CD4-positive, alpha-beta T cell (primary cell): ENCODE data around the gene TOX3. TPM values are rescaled to one million over a fixed set of nuclear protein-coding genes. Genes with fewer than 3 reads are reported as not detected.

Experiments used
- ATAC-seq: fragments of 200-7000 bp; cut with Tn5 transposase; one replicate; pipeline ENCODE4 v1.10.0; 2022; ENCODE audit warnings: mild to moderate bottlenecking; ENCODE audit not compliant: poor library complexity
- CTCF ChIA-PET: fragments of 350-600 bp; sonication (Branson Sonifier 250); formaldehyde crosslinking; loops from one replicate; lab custom pipeline; 2021; ENCODE audit warnings: antibody characterized with exemption, inconsistent platforms; lab: Charles Lee
- POLR2A ChIA-PET: fragments of 350-600 bp; sonication (Branson Sonifier 250); formaldehyde crosslinking; loops from one replicate; lab custom pipeline; 2021; ENCODE audit warnings: antibody characterized with exemption, inconsistent platforms; lab: Charles Lee
- DNase-seq, 14 experiments: peaks; one replicate each; pipeline ENCODE4 v3.0.0-alpha.2; 2013 to 2020; ENCODE audit warnings: mixed read lengths in 2 of 14
- H3K27ac ChIP-seq, 2 donors: one replicate each; pipeline versions ENCODE4 v1.5.1 to v1.7.0; 2013; ENCODE audit warnings: low read length in 2 of 2, low read depth in 1 of 2, mild to moderate bottlenecking in 1 of 2
- H3K27me3 ChIP-seq, 2 experiments: 1 replicate in 1 of 2; 2 replicates in 1 of 2; pipeline versions ENCODE4 v1.6.1 to v1.7.0; 2013; ENCODE audit warnings: low read length in 2 of 2, control low read depth in 1 of 2, mild to moderate bottlenecking in 1 of 2, moderate library complexity in 1 of 2; ENCODE audit not compliant: insufficient read depth in 2 of 2, control insufficient read depth in 1 of 2
- H3K36me3 ChIP-seq: one replicate; pipeline ENCODE4 v1.6.1; 2013; ENCODE audit warnings: low read length, control low read depth; ENCODE audit not compliant: insufficient read depth
- H3K4me1 ChIP-seq: one replicate; pipeline ENCODE4 v1.6.1; 2013; ENCODE audit warnings: low read length, control low read depth; ENCODE audit not compliant: insufficient read depth
- H3K4me3 ChIP-seq: one replicate; pipeline ENCODE4 v1.5.1; 2013; ENCODE audit warnings: mild to moderate bottlenecking, low read length, moderate library complexity
- H3K9me3 ChIP-seq, 2 experiments: 1 replicate in 1 of 2; 2 replicates in 1 of 2; pipeline versions ENCODE4 v1.6.1 to v1.7.0; 2013; ENCODE audit warnings: low read length in 2 of 2, mild to moderate bottlenecking in 2 of 2, control low read depth in 1 of 2, moderate library complexity in 1 of 2; ENCODE audit not compliant: control insufficient read depth in 1 of 2, insufficient read depth in 1 of 2
- H3K27ac Mint-ChIP-seq: one replicate; pipeline ENCODE4 v1.8.0; 2020; ENCODE audit warnings: mixed read lengths
- H3K27me3 Mint-ChIP-seq: one replicate; pipeline ENCODE4 v1.8.0; 2021; ENCODE audit warnings: mixed read lengths
- H3K36me3 Mint-ChIP-seq: one replicate; pipeline ENCODE4 v1.8.0; 2021; ENCODE audit warnings: low read depth, mixed read lengths
- H3K4me1 Mint-ChIP-seq: one replicate; pipeline ENCODE4 v1.8.0; 2021; ENCODE audit warnings: low read depth, mixed read lengths
- H3K4me3 Mint-ChIP-seq: one replicate; pipeline ENCODE4 v1.8.0; 2020; ENCODE audit warnings: mild to moderate bottlenecking, mixed read lengths
- H3K9me3 Mint-ChIP-seq: one replicate; pipeline ENCODE4 v1.8.0; 2020; ENCODE audit warnings: mixed read lengths
- intact Hi-C, 2 experiments: fragments of 100-400 bp; cut with DNase I in 1 of 2; cut with micrococcal nuclease in 1 of 2; formaldehyde crosslinking; loops; one replicate each; pipeline versions ENCODE4 v1.15.1 to v1.9.0; 2023 to 2025; cut with DNase I, micrococcal nuclease
- total RNA-seq, 174 experiments: library from RNA in 2 of 174; stranded (reverse) in 2 of 174; gene quantifications; one replicate each; pipeline ENCODE4 v1.2.3 and lab custom pipeline; 2021 to 2026
- TF ChIP-seq, protein P1 (sequence below): fragments of 200-600 bp; IDR thresholded peaks from one replicate; pipeline ENCODE4 v1.8.0; 2022; ENCODE audit warnings: antibody characterized with exemption, mild to moderate bottlenecking

The TOX3 gene
- total RNA-seq, 2 experiments from 2014 or later, result not detected

DNA sequence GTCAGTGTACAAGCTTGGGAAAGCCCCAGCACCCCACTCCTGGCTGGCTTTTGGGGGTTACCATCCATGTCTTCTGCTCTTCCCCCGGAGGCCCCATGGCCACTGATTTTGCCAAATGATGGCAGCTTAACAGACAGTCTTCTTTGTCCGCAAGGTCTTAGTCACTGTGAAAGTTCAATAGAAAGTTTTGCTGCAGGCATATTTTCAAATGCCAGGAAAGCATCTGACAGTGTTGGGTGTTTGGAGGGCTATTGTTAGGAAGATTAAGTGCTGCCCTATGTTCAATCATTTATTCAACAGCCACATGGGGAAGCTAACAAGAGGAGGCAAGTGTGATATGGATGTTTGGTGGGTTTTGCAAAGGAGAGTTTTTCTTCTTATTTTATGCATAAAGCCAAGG is 122.4 kb downstream of the TOX3 start:
- no peaks in the 10 kb centered on the region for H3K9me3 ChIP-seq
- no peak for DNase-seq
- CTCF ChIA-PET, result no interaction called here
- POLR2A ChIA-PET, result no interaction called here
- TF ChIP-seq, protein P1, sequence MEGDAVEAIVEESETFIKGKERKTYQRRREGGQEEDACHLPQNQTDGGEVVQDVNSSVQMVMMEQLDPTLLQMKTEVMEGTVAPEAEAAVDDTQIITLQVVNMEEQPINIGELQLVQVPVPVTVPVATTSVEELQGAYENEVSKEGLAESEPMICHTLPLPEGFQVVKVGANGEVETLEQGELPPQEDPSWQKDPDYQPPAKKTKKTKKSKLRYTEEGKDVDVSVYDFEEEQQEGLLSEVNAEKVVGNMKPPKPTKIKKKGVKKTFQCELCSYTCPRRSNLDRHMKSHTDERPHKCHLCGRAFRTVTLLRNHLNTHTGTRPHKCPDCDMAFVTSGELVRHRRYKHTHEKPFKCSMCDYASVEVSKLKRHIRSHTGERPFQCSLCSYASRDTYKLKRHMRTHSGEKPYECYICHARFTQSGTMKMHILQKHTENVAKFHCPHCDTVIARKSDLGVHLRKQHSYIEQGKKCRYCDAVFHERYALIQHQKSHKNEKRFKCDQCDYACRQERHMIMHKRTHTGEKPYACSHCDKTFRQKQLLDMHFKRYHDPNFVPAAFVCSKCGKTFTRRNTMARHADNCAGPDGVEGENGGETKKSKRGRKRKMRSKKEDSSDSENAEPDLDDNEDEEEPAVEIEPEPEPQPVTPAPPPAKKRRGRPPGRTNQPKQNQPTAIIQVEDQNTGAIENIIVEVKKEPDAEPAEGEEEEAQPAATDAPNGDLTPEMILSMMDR, result no peak
- no peaks in the 10 kb centered on the region for H3K27me3 ChIP-seq
- intact Hi-C loops, result no loop called here
- no peak overlapping the region for H3K4me3 Mint-ChIP-seq
- no peaks in the 10 kb centered on the region for H3K4me1 Mint-ChIP-seq
- no peak overlapping the region for H3K27ac Mint-ChIP-seq
- no peak overlapping the region for H3K27ac ChIP-seq
- no peaks in the 10 kb centered on the region for H3K4me1 ChIP-seq
- no peaks in the 10 kb centered on the region for H3K36me3 ChIP-seq
- H3K9me3 Mint-ChIP-seq, result peaks cover 5% of the 10 kb centered on the region
- no peak overlapping the region for H3K4me3 ChIP-seq
- no peaks in the 10 kb centered on the region for H3K27me3 Mint-ChIP-seq
- ATAC-seq, result no peak
- no peaks in the 10 kb centered on the region for H3K36me3 Mint-ChIP-seq

DNA sequence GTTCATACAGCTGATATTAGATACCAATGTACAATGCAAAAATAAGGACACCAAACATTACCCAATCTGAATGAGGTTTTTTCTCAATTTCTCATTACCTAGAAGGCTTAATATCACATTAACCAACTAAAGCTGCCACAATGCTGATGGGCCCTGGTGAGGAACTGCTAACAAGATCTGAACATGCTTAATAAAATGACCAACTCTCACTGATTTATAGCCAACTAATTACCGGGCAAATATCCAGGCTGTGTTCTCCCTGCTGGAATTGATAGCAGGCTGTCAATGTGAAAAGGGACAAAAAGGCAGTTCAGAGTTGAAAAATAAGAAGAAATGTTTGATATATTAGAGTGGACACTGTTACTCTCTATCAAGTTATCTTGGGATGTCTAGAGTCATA is 124.6 kb downstream of the TOX3 start:
- Histone ChIP-seq H3K36me3 (no peaks in the 10 kb centered on the region), H3K4me3 (no peak overlapping the region), H3K9me3 (no peaks in the 10 kb centered on the region), H3K27me3 (no peaks in the 10 kb centered on the region), H3K27ac (no peak overlapping the region), H3K4me1 (no peaks in the 10 kb centered on the region)
- POLR2A ChIA-PET, result no interaction called here
- TF ChIP-seq, protein P1, result no peak
- Mint-ChIP-seq H3K4me3 (no peak overlapping the region), H3K9me3 (peaks cover 5% of the 10 kb centered on the region), H3K27me3 (no peaks in the 10 kb centered on the region), H3K36me3 (no peaks in the 10 kb centered on the region), H3K4me1 (no peaks in the 10 kb centered on the region), H3K27ac (no peak overlapping the region)
- intact Hi-C loops, result no loop called here
- CTCF ChIA-PET, result no interaction called here
- ATAC-seq (no peak), DNase-seq (no peak)

DNA sequence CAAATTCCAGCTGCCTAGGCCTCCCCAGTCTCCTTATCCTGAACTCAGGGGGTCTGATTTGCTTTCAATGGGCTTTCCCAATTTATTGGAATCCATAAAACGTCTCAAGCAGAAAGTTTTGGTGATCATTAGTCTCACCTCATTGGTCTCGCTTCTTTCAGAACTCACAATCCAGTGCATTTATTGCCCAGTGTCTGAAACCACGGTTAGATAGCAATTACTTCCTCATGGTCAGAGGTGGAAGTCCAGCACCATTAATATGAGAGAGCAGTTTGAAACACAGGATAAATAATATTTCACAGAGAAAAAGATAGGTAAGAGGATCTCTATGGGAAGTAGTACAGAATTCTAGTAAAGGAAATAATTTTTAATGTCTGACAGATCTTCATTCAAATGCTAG is 128.7 kb downstream of the TOX3 start:
- H3K27ac Mint-ChIP-seq, result no peak overlapping the region

More for the DNA sequence above, 128.7 kb downstream of the TOX3 start:
- Mint-ChIP-seq H3K4me1 (no peaks in the 10 kb centered on the region), H3K27me3 (no peaks in the 10 kb centered on the region), H3K4me3 (no peak overlapping the region), H3K9me3 (peaks cover 9% of the 10 kb centered on the region), H3K36me3 (no peaks in the 10 kb centered on the region)
- TF ChIP-seq, protein P1, result no peak
- H3K27ac ChIP-seq, result no peak overlapping the region
- peaks cover 0 to 5% of the 10 kb centered on the region in 2 experiments for H3K9me3 ChIP-seq
- ATAC-seq, result no peak
- H3K36me3 ChIP-seq, result no peaks in the 10 kb centered on the region
- H3K27me3 ChIP-seq, result no peaks in the 10 kb centered on the region
- intact Hi-C loops, result no loop called here
- H3K4me3 ChIP-seq, result no peak overlapping the region
- H3K4me1 ChIP-seq, result no peaks in the 10 kb centered on the region
- DNase-seq, result no peak
- CTCF ChIA-PET, result no interaction called here
- POLR2A ChIA-PET, result no interaction called here
